Upper lobe of left lung (tissue), 6 donors: ENCODE data around the gene TBXA2R. TPM values are rescaled to one million over a fixed set of nuclear protein-coding genes. Genes with fewer than 3 reads are reported as not detected.

ENCODE experiments used
- ATAC-seq, 2 donors: fragments of 200-7000 bp; cut with Tn5 transposase; one replicate each; pipeline ENCODE4 v1.9.1; 2022; ENCODE audit warnings: mild to moderate bottlenecking in 2 of 2, moderate library complexity in 2 of 2; ENCODE audit not compliant: low FRiP score in 2 of 2
- DNase-seq, 2 donors: peaks; one replicate each; pipeline ENCODE4 v3.0.0-alpha.2; 2019 to 2020
- H3K27ac ChIP-seq, 4 donors: fragments of 200-600 bp; sonication (generic); one replicate each; pipeline ENCODE4 v1.5.1; 2016 to 2019
- H3K27me3 ChIP-seq, 4 donors: fragments of 200-600 bp; sonication (generic); one replicate each; pipeline ENCODE4 v1.5.1; 2017 to 2019
- H3K36me3 ChIP-seq, 4 donors: fragments of 200-600 bp; sonication (generic); one replicate each; pipeline ENCODE4 v1.5.1; 2016 to 2019
- H3K4me1 ChIP-seq, 4 donors: fragments of 200-600 bp; sonication (generic); one replicate each; pipeline ENCODE4 v1.5.1; 2018 to 2019
- H3K4me3 ChIP-seq, 4 donors: fragments of 200-600 bp; sonication (generic); one replicate each; pipeline ENCODE4 v1.5.1; 2017 to 2019; ENCODE audit warnings: mild to moderate bottlenecking in 2 of 4, moderate library complexity in 1 of 4
- H3K9me3 ChIP-seq, 4 donors: fragments of 200-600 bp; sonication (generic); one replicate each; pipeline ENCODE4 v1.5.1; 2018 to 2019
- EP300 ChIP-seq, 4 donors: sonication (generic); formaldehyde crosslinking; IDR thresholded peaks; one replicate each; pipeline ENCODE4 v1.5.1; 2017; ENCODE audit warnings: antibody characterized with exemption in 4 of 4, control low read depth in 2 of 4
- POLR2A ChIP-seq, 4 donors: fragments of 450-650 bp; IDR thresholded peaks; one replicate each; pipeline ENCODE4 v1.5.1; 2016 to 2017; ENCODE audit warnings: antibody characterized with exemption in 4 of 4, mild to moderate bottlenecking in 2 of 4
- POLR2AphosphoS5 ChIP-seq, 2 donors: sonication (generic); formaldehyde crosslinking; IDR thresholded peaks; one replicate each; pipeline ENCODE4 v1.5.1; 2017; ENCODE audit warnings: antibody characterized with exemption in 2 of 2
- WGBS, 2 donors: methylation state at CpG; one replicate each; pipeline ENCODE4 v1.1.5; 2017 to 2018; 5-methylcytosine and 5-hydroxymethylcytosine counted together
- total RNA-seq, 6 donors: library from RNA; depleted of rRNA in 4 of 6; stranded (reverse); fragments of >200 nt in 4 of 6; gene quantifications; one replicate each; pipeline versions ENCODE4 v1.1.0 to v1.2.1, GENCODE V29; 2016 to 2021
- TF ChIP-seq, protein P1 (sequence below), 6 experiments: fragments of 450-650 bp in 4 of 6; fragments of 200-600 bp in 2 of 6; sonication (generic) in 2 of 6; IDR thresholded peaks; one replicate each; pipeline ENCODE4 v1.5.1; 2016 to 2019; ENCODE audit warnings: antibody characterized with exemption in 6 of 6
- donor health status: DM: no; HTN: no; CAD: no; lungs with moderate emphysema.
- donor health status: DM: no; HTN: yes; CAD: no; lungs with severe emphysema.

The TBXA2R gene
- total RNA-seq, 6 donors from 2014 or later, result 0.49 to 7.0 (median 2.6) TPM

DNA sequence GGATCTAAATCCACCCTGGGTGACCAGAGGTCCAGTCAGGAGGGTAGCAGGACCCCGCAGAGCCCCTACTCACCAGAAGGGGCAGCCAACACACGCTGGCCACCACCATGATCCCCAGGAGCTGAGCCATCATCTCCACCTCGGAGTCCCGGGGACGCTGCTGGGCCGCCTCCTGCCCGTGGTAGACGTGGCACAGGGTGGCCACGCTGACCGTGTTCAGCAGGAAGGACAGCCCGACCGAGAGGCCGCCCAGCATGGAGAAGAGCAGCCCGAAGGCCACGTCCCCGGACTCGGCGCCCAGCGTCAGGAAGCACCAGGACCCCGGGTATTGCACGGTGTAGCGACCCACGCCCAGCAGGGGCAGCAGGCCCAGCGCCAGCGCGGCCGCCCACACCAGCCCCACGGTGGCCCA lies 6.9 kb downstream of the TBXA2R start:
- DNase-seq, result peak in 1 of 2 donors; percentile 70
- Histone ChIP-seq H3K27me3 (no peaks in the 10 kb centered on the region), H3K9me3 (no peaks in the 10 kb centered on the region), H3K4me3 (no peak overlapping the region), H3K36me3 (peaks cover 0 to 10% (median 0%) of the 10 kb centered on the region in 4 donors), H3K27ac (no peak overlapping the region), H3K4me1 (peaks cover 5 to 18% (median 14%) of the 10 kb centered on the region in 4 donors)
- TF ChIP-seq POLR2A (IDR thresholded peaks at IDR 0.05) (no peak), EP300 (IDR thresholded peaks at IDR 0.05) (no peak), POLR2AphosphoS5 (IDR thresholded peaks at IDR 0.05) (no peak)
- TF ChIP-seq, protein P1, sequence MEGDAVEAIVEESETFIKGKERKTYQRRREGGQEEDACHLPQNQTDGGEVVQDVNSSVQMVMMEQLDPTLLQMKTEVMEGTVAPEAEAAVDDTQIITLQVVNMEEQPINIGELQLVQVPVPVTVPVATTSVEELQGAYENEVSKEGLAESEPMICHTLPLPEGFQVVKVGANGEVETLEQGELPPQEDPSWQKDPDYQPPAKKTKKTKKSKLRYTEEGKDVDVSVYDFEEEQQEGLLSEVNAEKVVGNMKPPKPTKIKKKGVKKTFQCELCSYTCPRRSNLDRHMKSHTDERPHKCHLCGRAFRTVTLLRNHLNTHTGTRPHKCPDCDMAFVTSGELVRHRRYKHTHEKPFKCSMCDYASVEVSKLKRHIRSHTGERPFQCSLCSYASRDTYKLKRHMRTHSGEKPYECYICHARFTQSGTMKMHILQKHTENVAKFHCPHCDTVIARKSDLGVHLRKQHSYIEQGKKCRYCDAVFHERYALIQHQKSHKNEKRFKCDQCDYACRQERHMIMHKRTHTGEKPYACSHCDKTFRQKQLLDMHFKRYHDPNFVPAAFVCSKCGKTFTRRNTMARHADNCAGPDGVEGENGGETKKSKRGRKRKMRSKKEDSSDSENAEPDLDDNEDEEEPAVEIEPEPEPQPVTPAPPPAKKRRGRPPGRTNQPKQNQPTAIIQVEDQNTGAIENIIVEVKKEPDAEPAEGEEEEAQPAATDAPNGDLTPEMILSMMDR (IDR thresholded peaks at IDR 0.05), result no peak
- no peak for ATAC-seq
- 40 to 85% methylated on average over 1 to 24 of the region's 28 CpGs for WGBS, 2 donors

- Histone ChIP-seq H3K4me1 (no peaks in the 10 kb centered on the region), H3K27ac (no peak overlapping the region), H3K27me3 (no peaks in the 10 kb centered on the region), H3K36me3 (peaks cover 0 to 10% (median 0%) of the 10 kb centered on the region in 4 donors), H3K9me3 (no peaks in the 10 kb centered on the region), H3K4me3 (no peak overlapping the region)
- peak in 1 of 2 donors; percentile 78 for DNase-seq
- no peak for TF ChIP-seq POLR2A (IDR thresholded peaks at IDR 0.05)
- TF ChIP-seq, protein P1 (IDR thresholded peaks at IDR 0.05), result no peak
- no peak for TF ChIP-seq POLR2AphosphoS5 (IDR thresholded peaks at IDR 0.05)
- TF ChIP-seq EP300 (IDR thresholded peaks at IDR 0.05), result no peak
- 79 to 92% methylated on average over 15 to 25 of the region's 34 CpGs for WGBS, 2 donors
- peak in 1 of 2 donors; percentile 38 for ATAC-seq
These were observed 11.1 kb downstream of the TBXA2R start for GRCh38 chr19:3595521-3596061.

DNA sequence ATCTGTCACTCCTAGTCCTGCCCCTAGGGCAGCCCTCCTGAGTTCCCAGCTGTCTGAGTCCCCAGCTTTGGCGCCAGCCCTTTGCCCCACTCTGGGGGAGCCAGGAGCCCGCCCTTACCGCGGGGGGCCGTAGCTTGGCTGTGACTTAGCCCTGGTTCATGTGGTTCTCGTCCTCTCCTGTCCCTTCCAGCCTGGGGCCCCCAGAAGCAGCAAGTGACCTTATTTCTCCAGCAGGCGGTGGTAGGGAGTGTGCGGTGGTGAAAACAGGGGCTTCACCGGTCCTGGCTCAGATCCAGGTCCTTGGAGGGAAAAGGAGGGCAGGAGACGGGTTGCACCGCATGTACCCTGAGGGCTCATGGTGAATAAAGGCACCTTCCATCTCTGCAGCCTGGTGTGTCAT lies 13.5 kb downstream of the TBXA2R start:
- TF ChIP-seq, protein P1 (IDR thresholded peaks at IDR 0.05), result no peak
- TF ChIP-seq POLR2A (IDR thresholded peaks at IDR 0.05) (no peak), EP300 (IDR thresholded peaks at IDR 0.05) (no peak), POLR2AphosphoS5 (IDR thresholded peaks at IDR 0.05) (no peak)
- peak in 1 of 2 donors; percentile 8 for ATAC-seq
- WGBS, 2 donors, result 52 to 58% methylated on average over 11 of the region's 11 CpGs
- H3K36me3 ChIP-seq, result peaks cover 0 to 13% (median 0%) of the 10 kb centered on the region in 4 donors
- DNase-seq, result peak in 1 of 2 donors; percentile 47
- H3K27me3 ChIP-seq, result no peaks in the 10 kb centered on the region
- H3K4me3 ChIP-seq, result no peak overlapping the region
- H3K4me1 ChIP-seq, result no peaks in the 10 kb centered on the region
- H3K27ac ChIP-seq, result no peak overlapping the region
- H3K9me3 ChIP-seq, result no peaks in the 10 kb centered on the region

GRCh38 chr19:3591876-3592613 lies 14.6 kb downstream of the TBXA2R start:
- Histone ChIP-seq H3K9me3 (no peaks in the 10 kb centered on the region), H3K4me3 (no peak overlapping the region), H3K27ac (no peak overlapping the region), H3K36me3 (peaks cover 0 to 13% (median 0%) of the 10 kb centered on the region in 4 donors), H3K27me3 (no peaks in the 10 kb centered on the region), H3K4me1 (peaks cover 0 to under 1% (median 0%) of the 10 kb centered on the region in 4 donors)
- 89 to 90% methylated on average over 2 to 9 of the region's 9 CpGs for WGBS, 2 donors
- no peak for TF ChIP-seq POLR2A (IDR thresholded peaks at IDR 0.05)
- TF ChIP-seq EP300 (IDR thresholded peaks at IDR 0.05), result no peak
- TF ChIP-seq POLR2AphosphoS5 (IDR thresholded peaks at IDR 0.05), result no peak
- TF ChIP-seq, protein P1 (IDR thresholded peaks at IDR 0.05), result no peak
- DNase-seq (no peak), ATAC-seq (no peak)
